HL-60/S4 treated with phorbol 12-myristate 13-acetate at 8.2 ng/mL for 4 days and 3 days (cell line): ENCODE results near the gene NKX1-1.
"Not testable (repeated sequence)": the region's sequence is repeated elsewhere in the genome, so short reads cannot be mapped to it uniquely, and the experiment has no call there.

Experiments
- in situ Hi-C: fragments of 300-500 bp; cut with MboI; formaldehyde crosslinking; loops from 2 replicates; pipeline ENCODE4 v1.15.0; 2022; ENCODE audit warnings: low sequenced_read_pairs

NKX1-1 gene

DNA sequence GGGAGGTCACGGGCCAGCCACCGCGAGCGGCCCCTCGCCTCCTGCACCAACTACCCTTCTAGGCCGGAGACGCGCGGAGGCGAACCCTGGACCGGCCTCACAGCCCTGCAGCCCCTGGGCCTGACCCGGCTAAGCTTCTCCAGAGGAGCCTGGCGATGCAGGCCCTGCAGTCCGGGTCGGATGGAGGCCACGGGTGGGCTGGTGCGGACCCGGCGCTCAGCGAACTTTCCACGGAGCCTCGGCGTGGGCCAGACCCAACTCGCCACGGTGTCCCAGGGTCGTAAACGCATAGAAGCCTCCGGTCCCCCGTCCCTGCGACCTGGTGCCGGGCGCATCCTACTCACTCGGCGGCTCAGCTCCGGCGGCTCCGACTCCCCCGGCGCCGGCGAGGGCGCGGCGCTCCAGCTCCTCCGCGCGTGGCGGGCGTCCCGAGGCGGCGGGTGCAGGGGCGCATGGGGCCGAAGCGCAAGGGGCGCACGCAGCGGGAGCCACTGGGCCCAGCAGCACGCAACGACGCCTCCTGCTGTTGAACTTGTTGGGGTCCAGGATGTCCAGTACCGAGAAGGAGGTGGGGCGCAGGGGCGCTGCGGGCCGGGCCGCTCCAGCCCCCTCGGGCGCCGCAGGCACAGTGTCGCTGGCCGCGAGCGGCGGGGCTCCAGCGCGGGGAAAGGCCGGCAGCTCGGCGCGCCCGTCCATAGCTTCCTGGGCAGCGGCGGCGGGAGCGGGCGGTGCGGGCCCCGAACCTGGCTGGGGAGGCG lies 427 bp downstream of the NKX1-1 start:
- in situ Hi-C loops: no loop called here

GRCh38 chr4:1405254-1405635 lies 997 bp downstream of the NKX1-1 start:
- in situ Hi-C loops: no loop called here

DNA sequence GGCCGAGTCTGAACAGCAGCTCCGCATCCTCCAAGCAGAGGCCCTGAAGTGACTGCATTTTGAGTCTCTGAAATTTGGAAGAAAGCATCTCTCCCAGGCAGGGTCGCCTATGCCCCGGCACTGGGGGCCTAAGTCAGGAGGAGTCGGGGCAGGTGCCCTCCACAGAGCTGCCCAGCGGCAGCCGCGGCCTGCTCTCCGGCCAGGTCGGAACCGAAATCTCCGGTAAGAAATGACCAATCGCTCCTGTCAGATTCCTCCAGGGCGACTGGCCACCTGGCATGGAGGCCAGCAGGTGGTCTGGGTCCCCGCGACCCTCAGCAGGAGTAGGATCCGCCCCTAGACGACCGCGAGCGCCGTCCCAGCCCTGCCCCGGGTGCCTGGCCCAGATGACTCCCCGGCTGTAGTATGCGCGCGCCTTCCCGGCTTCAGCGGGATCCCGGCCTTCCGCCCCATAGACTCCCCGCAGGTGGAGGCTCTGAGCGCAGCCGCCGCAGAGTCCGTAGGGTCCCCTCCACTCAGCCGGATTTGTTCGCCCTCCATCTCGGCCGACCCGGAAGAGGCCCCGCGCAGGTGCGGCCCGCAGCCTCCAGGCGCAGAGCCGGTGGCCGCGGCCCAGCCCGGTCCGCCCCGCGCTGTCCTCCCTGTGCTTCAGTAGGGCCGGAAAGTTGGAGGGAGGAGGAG lies 1.5 kb downstream of the NKX1-1 start:
- in situ Hi-C loops: no loop called here

GRCh38 chr4:1403591-1404572 lies 2.4 kb downstream of the NKX1-1 start:
- in situ Hi-C loops: no loop called here

- in situ Hi-C loops: no loop called here
These were observed 3.1 kb downstream of the NKX1-1 start for GRCh38 chr4:1403177-1403583.

- in situ Hi-C loops: no loop called here
These were observed 3.6 kb downstream of the NKX1-1 start for GRCh38 chr4:1402516-1403091.

DNA sequence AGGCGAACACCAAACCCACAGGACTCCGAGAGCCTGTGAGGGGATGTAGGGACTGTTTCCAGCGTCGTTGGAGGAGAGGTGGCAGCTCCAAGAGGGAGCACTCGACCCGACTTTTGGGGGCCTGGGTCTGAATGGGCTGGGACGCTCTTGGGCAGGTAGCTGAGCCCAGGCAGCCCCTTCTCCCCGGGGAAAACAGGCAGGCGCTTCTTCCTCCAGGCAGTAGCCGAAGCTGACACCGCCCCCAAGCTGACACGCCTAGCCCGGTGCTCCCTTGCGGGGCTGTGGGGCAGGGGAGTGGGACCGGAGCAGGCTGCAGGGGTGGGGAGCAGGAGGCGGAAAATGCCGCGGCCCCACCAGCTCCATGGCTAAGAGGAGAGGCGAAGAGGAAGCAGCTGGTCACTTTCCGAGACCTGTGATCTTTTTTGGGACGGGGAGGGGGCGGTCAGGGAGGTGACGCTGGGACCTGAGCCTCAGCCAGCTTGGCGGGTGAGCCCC lies 4.2 kb downstream of the NKX1-1 start:
- in situ Hi-C loops: no loop called here

- in situ Hi-C loops: no loop called here
These were observed 4.7 kb downstream of the NKX1-1 start for GRCh38 chr4:1401409-1402020.

GRCh38 chr4:1400831-1401408 lies 5.3 kb downstream of the NKX1-1 start:
- in situ Hi-C loops: no loop called here

DNA sequence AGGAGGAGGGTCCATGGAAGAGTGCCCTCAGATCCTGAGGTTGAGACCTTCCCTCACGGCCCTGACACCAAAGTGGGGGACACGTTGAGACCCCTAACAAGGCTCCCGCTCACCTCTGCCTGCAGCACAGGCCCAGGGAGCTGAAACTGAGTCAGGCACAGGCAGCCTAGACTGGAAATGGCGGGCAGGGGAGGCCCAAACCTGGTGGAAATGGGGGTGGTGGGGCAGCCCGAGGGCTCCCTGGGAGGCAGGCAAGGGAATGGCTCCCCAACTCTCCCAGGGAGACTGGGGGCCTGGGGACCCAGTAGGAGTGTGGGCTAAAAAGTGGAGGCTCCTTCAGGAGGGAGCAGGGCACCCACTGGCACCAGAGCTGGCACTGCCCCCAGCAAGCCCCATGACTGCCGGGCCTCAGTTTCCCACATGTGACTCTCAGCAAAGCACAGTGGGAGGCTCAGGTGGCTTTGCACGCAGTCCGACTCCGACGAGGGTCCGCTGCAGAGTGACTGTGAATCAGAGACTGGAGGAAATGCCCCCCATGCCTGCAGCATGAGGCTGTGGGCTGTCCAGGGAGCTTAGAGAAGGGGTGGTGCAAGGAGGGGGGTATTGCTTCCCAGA lies 5.9 kb downstream of the NKX1-1 start:
- in situ Hi-C loops: no loop called here

- in situ Hi-C loops: no loop called here
These were observed 6.6 kb downstream of the NKX1-1 start for GRCh38 chr4:1399508-1400190.

- in situ Hi-C loops: no loop called here
These were observed 7.3 kb downstream of the NKX1-1 start for GRCh38 chr4:1398681-1399507.

DNA sequence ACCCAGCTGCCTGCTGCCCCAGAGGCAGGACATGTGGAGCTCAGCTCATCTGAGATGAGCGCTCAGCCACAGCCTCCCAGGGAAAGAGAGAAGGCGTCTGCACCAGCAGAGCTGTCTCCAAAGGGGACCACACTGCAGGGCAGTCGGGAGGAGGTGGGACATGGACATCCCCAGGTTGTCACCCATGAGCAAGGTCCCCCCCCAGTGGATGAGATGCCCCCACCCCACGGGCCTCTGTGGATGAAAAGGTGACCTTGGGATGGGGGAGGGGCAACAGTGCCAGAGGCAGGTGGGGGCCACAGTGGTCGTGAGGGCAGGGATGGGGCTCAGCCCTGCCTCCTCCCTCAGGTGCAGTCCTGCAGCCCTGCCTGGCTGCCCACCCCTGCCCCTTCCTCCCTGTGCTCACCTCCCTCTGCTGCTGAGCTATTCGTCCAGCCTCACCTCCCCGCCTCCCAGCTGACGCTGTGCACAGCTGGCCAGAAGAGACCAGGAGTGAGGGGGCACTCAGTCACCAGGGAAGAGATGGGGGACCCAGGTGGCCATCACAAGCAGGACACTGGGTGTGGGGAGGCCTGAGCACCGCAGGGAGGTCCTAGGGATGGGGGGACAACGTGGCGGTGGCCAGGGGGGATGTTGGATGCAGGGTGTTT lies 9.3 kb downstream of the NKX1-1 start:
- in situ Hi-C loops: no loop called here

- in situ Hi-C loops: no loop called here
These were observed 10.1 kb downstream of the NKX1-1 start for GRCh38 chr4:1395941-1396805.

DNA sequence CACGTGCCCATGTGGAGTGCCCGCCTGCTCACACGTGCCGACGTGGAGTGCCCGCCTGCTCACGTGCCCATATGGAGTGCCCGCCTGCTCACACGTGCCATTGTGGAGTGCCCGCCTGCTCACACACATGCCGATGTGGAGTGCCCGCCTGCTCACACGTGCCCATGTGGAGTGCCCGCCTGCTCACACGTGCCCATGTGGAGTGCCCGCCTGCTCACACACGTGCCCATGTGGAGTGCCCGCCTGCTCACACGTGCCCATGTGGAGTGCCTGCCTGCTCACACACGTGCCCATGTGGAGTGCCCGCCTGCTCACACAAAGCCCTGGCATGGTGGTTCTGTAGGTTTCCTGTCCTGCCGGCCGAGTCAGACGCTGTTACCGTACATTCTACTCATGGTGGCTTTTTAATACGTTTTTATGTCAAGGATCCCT lies 10.8 kb downstream of the NKX1-1 start:
- in situ Hi-C loops: not testable (repeated sequence)

- in situ Hi-C loops: not testable (repeated sequence)
These were observed 11.5 kb downstream of the NKX1-1 start for GRCh38 chr4:1394554-1395388.
